ENCODE data around the gene TMOD4. TPM values are rescaled to one million over a fixed set of nuclear protein-coding genes. Genes with fewer than 3 reads are reported as not detected.

Gene TMOD4
- total and polyA plus RNA-seq, 2 of the 13 experiments (the other 11 are each of a cell fraction or from before 2014, with no cell fraction given), result 0.66 TPM; not detected in 1

DNA sequence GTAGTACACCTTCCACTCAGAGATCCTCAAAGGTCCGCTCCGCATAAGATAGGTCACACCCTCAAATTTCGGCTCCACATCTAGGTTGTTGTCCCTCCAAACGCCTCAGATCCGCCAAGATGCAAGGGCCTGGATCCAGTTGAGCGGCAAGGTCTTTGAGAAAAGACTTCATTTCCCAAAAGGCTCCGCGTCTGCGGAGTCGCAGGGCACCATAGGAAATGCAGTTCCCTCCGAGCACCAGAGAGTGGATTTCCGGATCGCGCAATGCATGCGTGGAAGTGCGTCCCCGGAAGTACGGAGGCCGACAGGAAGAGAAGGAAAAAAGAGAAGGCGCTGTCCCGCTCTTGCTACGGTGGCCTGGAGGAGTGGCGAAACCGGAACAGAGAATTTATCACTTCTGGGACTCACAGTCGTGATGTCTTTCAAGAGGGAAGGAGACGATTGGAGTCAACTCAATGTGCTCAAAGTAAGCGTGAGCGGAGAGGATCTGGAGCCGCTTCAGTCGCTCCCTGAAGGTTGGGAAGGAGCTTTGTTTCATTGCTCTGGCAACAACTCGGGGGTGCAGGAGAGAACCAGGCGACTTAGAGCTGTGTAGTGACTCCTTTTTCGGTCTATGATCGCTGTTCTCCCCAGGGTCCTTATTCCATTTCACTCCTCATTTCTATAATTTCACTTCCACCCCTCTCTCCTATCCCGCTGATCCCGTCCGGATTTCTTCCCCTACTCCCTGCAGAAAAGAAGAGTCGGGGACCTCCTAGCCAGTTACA is 9.9 kb downstream of the TMOD4 start, which contains the start of the genes LYSMD1 and SCNM1 (continued):
- TF ChIP-seq, protein P1, sequence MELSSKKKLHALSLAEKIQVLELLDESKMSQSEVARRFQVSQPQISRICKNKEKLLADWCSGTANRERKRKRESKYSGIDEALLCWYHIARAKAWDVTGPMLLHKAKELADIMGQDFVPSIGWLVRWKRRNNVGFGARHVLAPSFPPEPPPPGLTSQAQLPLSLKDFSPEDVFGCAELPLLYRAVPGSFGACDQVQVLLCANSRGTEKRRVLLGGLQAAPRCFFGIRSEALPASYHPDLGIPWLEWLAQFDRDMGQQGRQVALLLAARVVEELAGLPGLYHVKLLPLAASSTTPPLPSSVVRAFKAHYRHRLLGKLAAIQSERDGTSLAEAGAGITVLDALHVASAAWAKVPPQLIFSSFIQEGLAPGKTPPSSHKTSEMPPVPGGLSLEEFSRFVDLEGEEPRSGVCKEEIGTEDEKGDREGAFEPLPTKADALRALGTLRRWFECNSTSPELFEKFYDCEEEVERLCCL (CRISPR knock-in tag; IDR thresholded peaks at IDR 0.05; ENCODE audit: borderline replicate concordance), result no peak
- TF ChIP-seq ZNF253 (CRISPR knock-in tag; IDR thresholded peaks at IDR 0.05; ENCODE audit: borderline replicate concordance) (no peak), TBX3 (IDR thresholded peaks at IDR 0.05; ENCODE audit: borderline replicate concordance) (0 out of 2 replicates have a peak, but pooled peaks have one; percentile 16), TOE1 (CRISPR knock-in tag; IDR thresholded peaks at IDR 0.05) (no peak), ZNF432 (CRISPR knock-in tag; IDR thresholded peaks at IDR 0.05; ENCODE audit: borderline replicate concordance) (no peak), FOXK2 (IDR thresholded peaks at IDR 0.05) (no peak; the same call in 1 of the 2 replicates), SMAD3 (CRISPR knock-in tag; IDR thresholded peaks at IDR 0.05) (peak; percentile 65; the same call in 1 of the 2 replicates), HMG20B (CRISPR knock-in tag; conservative IDR thresholded peaks at IDR 0.05) (no peak; the same call in 1 of the 2 replicates), NRL (CRISPR knock-in tag; IDR thresholded peaks at IDR 0.05; ENCODE audit: borderline replicate concordance) (peak; percentile 89), PPARG (CRISPR knock-in tag; conservative IDR thresholded peaks at IDR 0.05) (peak; percentile 53; the same call in 1 of the 2 replicates), NR2F6 (IDR thresholded peaks at IDR 0.05) (0 out of 2 replicates have a peak, but pooled peaks have one; percentile 47), NR2F6 (CRISPR knock-in tag; IDR thresholded peaks at IDR 0.05) (peak; percentile 39; the same call in 1 of the 2 replicates), ZNF777 (CRISPR knock-in tag; IDR thresholded peaks at IDR 0.05) (peak; percentile 43; the same call in 1 of the 2 replicates), CBX1 (IDR thresholded peaks at IDR 0.05; ENCODE audit: low read depth) (peak; percentile 13), HMG20A (CRISPR knock-in tag; IDR thresholded peaks at IDR 0.05; ENCODE audit: borderline replicate concordance) (no peak; the same call in 1 of the 2 replicates), CHD2 (IDR thresholded peaks at IDR 0.05; ENCODE audit: low read depth, low read length) (peak; percentile 70; the same call in 1 of the 2 replicates), ZNF766 (CRISPR knock-in tag; IDR thresholded peaks at IDR 0.05; ENCODE audit: borderline replicate concordance) (peak; percentile 71; the same call in 1 of the 2 replicates), TEAD3 (CRISPR knock-in tag; optimal IDR thresholded peaks at IDR 0.05; ENCODE audit: borderline replicate concordance) (peak; percentile 84), TBL1XR1 (IDR thresholded peaks at IDR 0.05; ENCODE audit: borderline replicate concordance, low read length, partially characterized antibody) (peak; percentile 63), SP1 (IDR thresholded peaks at IDR 0.05) (no peak), SP1 (CRISPR knock-in tag; IDR thresholded peaks at IDR 0.05) (peak; percentile 50), ZNF264 (CRISPR knock-in tag; IDR thresholded peaks at IDR 0.05) (no peak)
- TF ChIP-seq, protein P2, sequence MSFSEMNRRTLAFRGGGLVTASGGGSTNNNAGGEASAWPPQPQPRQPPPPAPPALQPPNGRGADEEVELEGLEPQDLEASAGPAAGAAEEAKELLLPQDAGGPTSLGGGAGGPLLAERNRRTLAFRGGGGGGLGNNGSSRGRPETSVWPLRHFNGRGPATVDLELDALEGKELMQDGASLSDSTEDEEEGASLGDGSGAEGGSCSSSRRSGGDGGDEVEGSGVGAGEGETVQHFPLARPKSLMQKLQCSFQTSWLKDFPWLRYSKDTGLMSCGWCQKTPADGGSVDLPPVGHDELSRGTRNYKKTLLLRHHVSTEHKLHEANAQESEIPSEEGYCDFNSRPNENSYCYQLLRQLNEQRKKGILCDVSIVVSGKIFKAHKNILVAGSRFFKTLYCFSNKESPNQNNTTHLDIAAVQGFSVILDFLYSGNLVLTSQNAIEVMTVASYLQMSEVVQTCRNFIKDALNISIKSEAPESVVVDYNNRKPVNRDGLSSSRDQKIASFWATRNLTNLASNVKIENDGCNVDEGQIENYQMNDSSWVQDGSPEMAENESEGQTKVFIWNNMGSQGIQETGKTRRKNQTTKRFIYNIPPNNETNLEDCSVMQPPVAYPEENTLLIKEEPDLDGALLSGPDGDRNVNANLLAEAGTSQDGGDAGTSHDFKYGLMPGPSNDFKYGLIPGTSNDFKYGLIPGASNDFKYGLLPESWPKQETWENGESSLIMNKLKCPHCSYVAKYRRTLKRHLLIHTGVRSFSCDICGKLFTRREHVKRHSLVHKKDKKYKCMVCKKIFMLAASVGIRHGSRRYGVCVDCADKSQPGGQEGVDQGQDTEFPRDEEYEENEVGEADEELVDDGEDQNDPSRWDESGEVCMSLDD (CRISPR knock-in tag; IDR thresholded peaks at IDR 0.05; ENCODE audit: borderline replicate concordance), result no peak
- TF ChIP-seq, protein P3, sequence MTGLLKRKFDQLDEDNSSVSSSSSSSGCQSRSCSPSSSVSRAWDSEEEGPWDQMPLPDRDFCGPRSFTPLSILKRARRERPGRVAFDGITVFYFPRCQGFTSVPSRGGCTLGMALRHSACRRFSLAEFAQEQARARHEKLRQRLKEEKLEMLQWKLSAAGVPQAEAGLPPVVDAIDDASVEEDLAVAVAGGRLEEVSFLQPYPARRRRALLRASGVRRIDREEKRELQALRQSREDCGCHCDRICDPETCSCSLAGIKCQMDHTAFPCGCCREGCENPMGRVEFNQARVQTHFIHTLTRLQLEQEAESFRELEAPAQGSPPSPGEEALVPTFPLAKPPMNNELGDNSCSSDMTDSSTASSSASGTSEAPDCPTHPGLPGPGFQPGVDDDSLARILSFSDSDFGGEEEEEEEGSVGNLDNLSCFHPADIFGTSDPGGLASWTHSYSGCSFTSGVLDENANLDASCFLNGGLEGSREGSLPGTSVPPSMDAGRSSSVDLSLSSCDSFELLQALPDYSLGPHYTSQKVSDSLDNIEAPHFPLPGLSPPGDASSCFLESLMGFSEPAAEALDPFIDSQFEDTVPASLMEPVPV (CRISPR knock-in tag; IDR thresholded peaks at IDR 0.05), result no peak
- TF ChIP-seq, protein P4, sequence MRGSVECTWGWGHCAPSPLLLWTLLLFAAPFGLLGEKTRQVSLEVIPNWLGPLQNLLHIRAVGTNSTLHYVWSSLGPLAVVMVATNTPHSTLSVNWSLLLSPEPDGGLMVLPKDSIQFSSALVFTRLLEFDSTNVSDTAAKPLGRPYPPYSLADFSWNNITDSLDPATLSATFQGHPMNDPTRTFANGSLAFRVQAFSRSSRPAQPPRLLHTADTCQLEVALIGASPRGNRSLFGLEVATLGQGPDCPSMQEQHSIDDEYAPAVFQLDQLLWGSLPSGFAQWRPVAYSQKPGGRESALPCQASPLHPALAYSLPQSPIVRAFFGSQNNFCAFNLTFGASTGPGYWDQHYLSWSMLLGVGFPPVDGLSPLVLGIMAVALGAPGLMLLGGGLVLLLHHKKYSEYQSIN (CRISPR knock-in tag; IDR thresholded peaks at IDR 0.05; ENCODE audit: borderline replicate concordance), result no peak

Data from HepG2 (cell line).